ENCODE data around the gene FBXO30. TPM values are rescaled to one million over a fixed set of nuclear protein-coding genes. Genes with fewer than 3 reads are reported as not detected.

Gene FBXO30
- total and polyA plus RNA-seq, 8 donors, result 1.2 to 32.5 (median 5.2) TPM

DNA sequence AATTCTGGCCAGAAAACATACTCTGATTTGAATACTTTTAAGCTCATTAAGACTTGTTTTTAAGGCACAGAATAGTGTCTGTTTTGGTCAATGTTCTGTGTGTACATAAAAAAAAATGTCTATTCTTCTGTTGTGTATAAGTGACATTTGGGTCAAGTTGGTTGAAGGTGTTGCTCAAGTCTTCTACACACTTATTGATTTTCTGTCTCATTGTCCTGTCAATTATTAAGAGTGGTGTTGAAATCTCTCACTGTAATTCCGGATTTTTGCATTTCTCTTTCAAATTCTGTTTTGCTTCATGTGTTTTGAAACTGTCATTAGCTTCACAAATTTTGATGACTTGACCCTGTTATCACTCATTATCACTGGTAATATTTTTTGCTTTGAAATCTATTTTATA lies 41.7 kb downstream of the FBXO30 start:
- Histone ChIP-seq H3K27ac (no peak overlapping the region), H3K27me3 (no peaks in the 10 kb centered on the region), H3K4me1 (no peaks in the 10 kb centered on the region), H3K4me3 (no peak overlapping the region), H3K36me3 (no peaks in the 10 kb centered on the region), H3K9me3 (peaks cover 0 to 25% (median 1%) of the 10 kb centered on the region in 4 donors)
- 69 to 96% (median 85%) methylated on average over 1 of the region's 1 CpG for WGBS, 5 donors
- TF ChIP-seq, protein P1, sequence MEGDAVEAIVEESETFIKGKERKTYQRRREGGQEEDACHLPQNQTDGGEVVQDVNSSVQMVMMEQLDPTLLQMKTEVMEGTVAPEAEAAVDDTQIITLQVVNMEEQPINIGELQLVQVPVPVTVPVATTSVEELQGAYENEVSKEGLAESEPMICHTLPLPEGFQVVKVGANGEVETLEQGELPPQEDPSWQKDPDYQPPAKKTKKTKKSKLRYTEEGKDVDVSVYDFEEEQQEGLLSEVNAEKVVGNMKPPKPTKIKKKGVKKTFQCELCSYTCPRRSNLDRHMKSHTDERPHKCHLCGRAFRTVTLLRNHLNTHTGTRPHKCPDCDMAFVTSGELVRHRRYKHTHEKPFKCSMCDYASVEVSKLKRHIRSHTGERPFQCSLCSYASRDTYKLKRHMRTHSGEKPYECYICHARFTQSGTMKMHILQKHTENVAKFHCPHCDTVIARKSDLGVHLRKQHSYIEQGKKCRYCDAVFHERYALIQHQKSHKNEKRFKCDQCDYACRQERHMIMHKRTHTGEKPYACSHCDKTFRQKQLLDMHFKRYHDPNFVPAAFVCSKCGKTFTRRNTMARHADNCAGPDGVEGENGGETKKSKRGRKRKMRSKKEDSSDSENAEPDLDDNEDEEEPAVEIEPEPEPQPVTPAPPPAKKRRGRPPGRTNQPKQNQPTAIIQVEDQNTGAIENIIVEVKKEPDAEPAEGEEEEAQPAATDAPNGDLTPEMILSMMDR (IDR thresholded peaks at IDR 0.05), result no peak
- TF ChIP-seq POLR2AphosphoS5 (IDR thresholded peaks at IDR 0.05), result no peak
- TF ChIP-seq EP300 (IDR thresholded peaks at IDR 0.05), result no peak
- no peak for TF ChIP-seq POLR2A (IDR thresholded peaks at IDR 0.05)
- intact Hi-C loops (cut with DNase I; ENCODE audit: low total_unique reads), result no loop called here
- DNase-seq, result no peak

DNA sequence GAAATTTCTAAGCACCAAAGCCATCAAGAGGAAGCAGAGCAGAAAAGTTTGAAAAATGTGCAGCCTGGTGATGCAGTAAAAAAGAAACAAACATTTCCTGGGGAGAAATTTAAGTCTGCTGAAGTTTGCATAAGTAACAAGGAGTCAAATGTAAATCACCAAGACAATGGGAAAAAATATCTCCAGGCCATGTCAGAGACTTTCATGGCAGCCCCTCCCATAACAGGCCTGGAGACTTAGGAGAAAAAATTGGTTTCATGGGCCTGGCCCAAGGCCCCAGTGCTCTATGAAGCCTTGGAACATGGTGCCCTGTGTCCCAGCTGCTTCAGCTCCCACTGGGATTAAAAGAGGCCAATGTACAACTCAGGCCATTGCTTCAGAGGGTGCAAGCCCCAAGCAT lies 49.1 kb downstream of the FBXO30 start:
- H3K27ac ChIP-seq, result no peak overlapping the region
- TF ChIP-seq, protein P1 (IDR thresholded peaks at IDR 0.05), result no peak
- TF ChIP-seq EP300 (IDR thresholded peaks at IDR 0.05), result no peak
- TF ChIP-seq POLR2A (IDR thresholded peaks at IDR 0.05), result no peak
- TF ChIP-seq POLR2AphosphoS5 (IDR thresholded peaks at IDR 0.05), result no peak
- no peak for DNase-seq
- no peaks in the 10 kb centered on the region for H3K36me3 ChIP-seq
- H3K27me3 ChIP-seq, result no peaks in the 10 kb centered on the region
- H3K4me3 ChIP-seq, result no peak overlapping the region
- no peaks in the 10 kb centered on the region for H3K4me1 ChIP-seq
- intact Hi-C loops (cut with DNase I; ENCODE audit: low total_unique reads), result no loop called here
- no peaks in the 10 kb centered on the region for H3K9me3 ChIP-seq

DNA sequence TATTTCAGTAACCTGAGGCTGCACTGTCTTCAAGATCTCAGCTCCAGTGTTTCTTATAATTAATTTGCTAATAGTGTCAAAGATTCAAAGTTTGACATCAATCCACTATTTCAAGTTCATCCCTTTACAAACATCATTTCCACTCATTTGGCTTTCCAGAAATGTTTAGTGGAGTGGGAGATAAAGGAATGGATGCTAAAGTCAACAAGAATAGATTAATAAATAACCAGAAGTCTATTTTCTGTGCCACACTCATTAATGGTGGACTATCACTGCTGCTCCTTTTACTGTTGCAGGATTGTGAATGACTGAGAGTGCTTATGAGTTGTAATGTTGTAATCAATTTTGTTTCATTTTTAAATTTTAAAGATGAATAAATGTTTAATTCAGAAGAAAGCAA lies 50.9 kb downstream of the FBXO30 start:
- TF ChIP-seq, protein P1 (IDR thresholded peaks at IDR 0.05), result no peak
- TF ChIP-seq EP300 (IDR thresholded peaks at IDR 0.05), result no peak
- Histone ChIP-seq H3K36me3 (no peaks in the 10 kb centered on the region), H3K27me3 (no peaks in the 10 kb centered on the region), H3K4me1 (no peaks in the 10 kb centered on the region), H3K4me3 (no peak overlapping the region), H3K9me3 (no peaks in the 10 kb centered on the region), H3K27ac (no peak overlapping the region)
- intact Hi-C loops (cut with DNase I; ENCODE audit: low total_unique reads), result no loop called here
- DNase-seq, result no peak

DNA sequence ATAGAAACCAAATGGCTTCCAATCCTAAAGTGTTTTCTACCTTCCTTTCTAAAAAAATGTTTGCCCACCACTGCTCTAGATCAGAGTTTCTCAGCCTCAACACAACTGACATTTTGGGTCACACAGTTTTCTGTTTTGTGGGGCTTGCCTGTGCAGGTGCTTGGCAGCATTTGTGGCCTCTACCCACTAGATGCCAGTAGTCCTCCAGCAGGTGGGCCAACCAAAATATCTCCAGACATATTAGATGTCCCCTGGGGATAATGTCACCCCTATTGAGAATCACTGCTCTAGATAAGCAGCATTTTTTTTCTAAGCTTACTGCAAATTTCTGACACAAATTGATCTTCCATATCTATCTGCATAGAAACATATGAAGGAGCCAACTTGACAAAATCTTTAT lies 53.0 kb downstream of the FBXO30 start:
- H3K36me3 ChIP-seq, result no peaks in the 10 kb centered on the region
- no peaks in the 10 kb centered on the region for H3K9me3 ChIP-seq
- H3K27me3 ChIP-seq, result no peaks in the 10 kb centered on the region
- H3K4me3 ChIP-seq, result no peak overlapping the region
- intact Hi-C loops (cut with DNase I; ENCODE audit: low total_unique reads), result no loop called here
- H3K27ac ChIP-seq, result no peak overlapping the region
- DNase-seq, result no peak
- no peaks in the 10 kb centered on the region for H3K4me1 ChIP-seq
- TF ChIP-seq EP300 (IDR thresholded peaks at IDR 0.05), result no peak
- TF ChIP-seq POLR2A (IDR thresholded peaks at IDR 0.05), result no peak
- TF ChIP-seq, protein P1 (IDR thresholded peaks at IDR 0.05), result no peak
- TF ChIP-seq POLR2AphosphoS5 (IDR thresholded peaks at IDR 0.05), result no peak

DNA sequence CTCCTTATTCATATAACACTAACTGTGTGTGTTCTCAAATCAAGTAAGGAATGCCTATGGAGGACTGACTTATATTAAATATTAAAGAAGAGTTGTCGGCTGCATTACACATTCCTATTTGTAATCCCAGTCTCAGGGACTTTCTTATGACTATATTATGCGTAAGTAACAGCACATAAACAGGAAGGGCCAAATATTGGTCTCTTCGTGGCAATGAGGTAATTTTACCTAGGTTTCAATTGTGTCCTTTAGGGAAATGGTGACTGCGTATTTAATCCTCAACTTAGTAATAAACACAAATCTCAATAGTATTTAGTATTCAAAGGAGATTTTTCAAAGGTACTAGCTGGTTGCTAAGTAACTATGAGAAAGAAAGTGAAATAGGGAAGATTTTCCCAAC lies 56.5 kb downstream of the FBXO30 start:
- 74 to 89% (median 84%) methylated on average over 4 of the region's 4 CpGs for WGBS, 5 donors
- H3K9me3 ChIP-seq, result no peaks in the 10 kb centered on the region
- DNase-seq, result no peak
- no peaks in the 10 kb centered on the region for H3K36me3 ChIP-seq
- H3K4me1 ChIP-seq, result no peaks in the 10 kb centered on the region
- no peak for TF ChIP-seq POLR2AphosphoS5 (IDR thresholded peaks at IDR 0.05)
- TF ChIP-seq POLR2A (IDR thresholded peaks at IDR 0.05), result no peak
- no peak for TF ChIP-seq EP300 (IDR thresholded peaks at IDR 0.05)
- TF ChIP-seq, protein P1 (IDR thresholded peaks at IDR 0.05), result no peak
- no peak overlapping the region for H3K27ac ChIP-seq
- no peaks in the 10 kb centered on the region for H3K27me3 ChIP-seq
- intact Hi-C loops (cut with DNase I; ENCODE audit: low total_unique reads), result no loop called here
- no peak overlapping the region for H3K4me3 ChIP-seq

Measured in stomach (tissue), 9 donors.